Stomach (tissue), 4 donors: ENCODE data around the gene OGFOD2.

ENCODE experiments used
- CTCF ChIP-seq, 7 experiments: fragments of 450-650 bp in 4 of 7; fragments of 200-600 bp in 3 of 7; sonication (generic) in 3 of 7; IDR thresholded peaks; one replicate each; pipeline ENCODE4 v1.5.1; 2016 to 2019; ENCODE audit warnings: antibody characterized with exemption in 7 of 7, control low read depth in 2 of 7, mild to moderate bottlenecking in 1 of 7
- EP300 ChIP-seq: sonication (generic); formaldehyde crosslinking; IDR thresholded peaks from one replicate; pipeline ENCODE4 v1.6.1; 2017; ENCODE audit warnings: antibody characterized with exemption
- POLR2AphosphoS5 ChIP-seq, 3 donors: sonication (generic); formaldehyde crosslinking; IDR thresholded peaks; one replicate each; pipeline ENCODE4 v1.6.1; 2016; ENCODE audit warnings: antibody characterized with exemption in 3 of 3

GRCh38 chr12:122991623-122992275 lies 16.7 kb downstream of the OGFOD2 start:
- TF ChIP-seq POLR2AphosphoS5 (IDR thresholded peaks at IDR 0.05) = no peak
- TF ChIP-seq CTCF (IDR thresholded peaks at IDR 0.05) = no peak
- no peak for TF ChIP-seq EP300
